Vagina (tissue), 2 donors: ENCODE results near the gene CCDC102A.

ENCODE experiments used
- POLR2A ChIP-seq, 2 donors: fragments of 450-650 bp; IDR thresholded peaks; one replicate each; pipeline ENCODE4 v1.6.1; 2017; ENCODE audit warnings: antibody characterized with exemption in 2 of 2, mild to moderate bottlenecking in 2 of 2, moderate library complexity in 2 of 2
- POLR2AphosphoS5 ChIP-seq, 2 donors: sonication (generic); formaldehyde crosslinking; IDR thresholded peaks; one replicate each; pipeline ENCODE4 v1.9.0; 2017; ENCODE audit warnings: antibody characterized with exemption in 2 of 2, mild to moderate bottlenecking in 2 of 2, low read depth in 1 of 2; ENCODE audit not compliant: insufficient read depth in 1 of 2
- TF ChIP-seq, protein P1 (sequence below), 3 experiments: fragments of 450-650 bp in 2 of 3; fragments of 200-600 bp in 1 of 3; sonication (generic) in 1 of 3; IDR thresholded peaks; one replicate each; pipeline ENCODE4 v1.5.1; 2017 to 2019; ENCODE audit warnings: antibody characterized with exemption in 3 of 3, mild to moderate bottlenecking in 2 of 3, moderate library complexity in 2 of 3

DNA sequence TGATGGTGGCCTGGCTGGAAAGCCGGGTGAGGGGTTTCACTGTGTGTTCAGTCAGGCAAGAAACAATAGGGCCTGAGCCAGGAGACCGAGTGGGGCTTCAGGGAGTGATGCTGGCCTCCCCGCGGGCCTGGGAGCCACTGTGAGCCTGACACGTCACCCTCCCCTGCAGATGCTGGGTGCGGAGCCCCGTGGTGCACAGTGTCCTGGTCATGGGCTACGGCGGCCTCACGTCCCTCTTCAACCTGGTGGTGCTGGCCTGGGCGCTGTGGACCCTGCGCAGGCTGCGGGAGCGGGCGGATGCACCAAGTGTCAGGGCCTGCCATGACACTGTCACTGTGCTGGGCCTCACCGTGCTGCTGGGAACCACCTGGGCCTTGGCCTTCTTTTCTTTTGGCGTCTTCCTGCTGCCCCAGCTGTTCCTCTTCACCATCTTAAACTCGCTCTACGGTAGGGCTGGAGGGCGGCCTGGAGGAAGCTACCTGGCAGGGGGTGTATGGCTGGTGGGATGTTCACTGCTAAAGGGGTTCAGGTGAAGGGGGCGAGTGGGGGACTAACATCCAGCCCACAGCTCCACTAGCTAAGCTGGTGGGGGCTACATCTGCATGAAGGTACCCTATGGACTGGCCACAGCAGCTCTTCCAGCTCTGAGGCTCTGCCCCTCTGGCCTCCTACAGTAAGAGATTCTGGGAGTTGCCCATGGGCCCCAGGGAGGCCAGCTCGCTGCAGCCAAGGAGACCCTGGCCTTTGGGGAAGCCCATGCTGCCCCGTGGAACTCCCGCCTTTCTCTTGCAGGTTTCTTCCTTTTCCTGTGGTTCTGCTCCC, 38.5 kb upstream of the CCDC102A start:
- TF ChIP-seq POLR2AphosphoS5 (IDR thresholded peaks at IDR 0.05; ENCODE audit: insufficient read depth in 1 of 2, low read depth in 1 of 2) (no peak), POLR2A (IDR thresholded peaks at IDR 0.05) (no peak)
- TF ChIP-seq, protein P1, sequence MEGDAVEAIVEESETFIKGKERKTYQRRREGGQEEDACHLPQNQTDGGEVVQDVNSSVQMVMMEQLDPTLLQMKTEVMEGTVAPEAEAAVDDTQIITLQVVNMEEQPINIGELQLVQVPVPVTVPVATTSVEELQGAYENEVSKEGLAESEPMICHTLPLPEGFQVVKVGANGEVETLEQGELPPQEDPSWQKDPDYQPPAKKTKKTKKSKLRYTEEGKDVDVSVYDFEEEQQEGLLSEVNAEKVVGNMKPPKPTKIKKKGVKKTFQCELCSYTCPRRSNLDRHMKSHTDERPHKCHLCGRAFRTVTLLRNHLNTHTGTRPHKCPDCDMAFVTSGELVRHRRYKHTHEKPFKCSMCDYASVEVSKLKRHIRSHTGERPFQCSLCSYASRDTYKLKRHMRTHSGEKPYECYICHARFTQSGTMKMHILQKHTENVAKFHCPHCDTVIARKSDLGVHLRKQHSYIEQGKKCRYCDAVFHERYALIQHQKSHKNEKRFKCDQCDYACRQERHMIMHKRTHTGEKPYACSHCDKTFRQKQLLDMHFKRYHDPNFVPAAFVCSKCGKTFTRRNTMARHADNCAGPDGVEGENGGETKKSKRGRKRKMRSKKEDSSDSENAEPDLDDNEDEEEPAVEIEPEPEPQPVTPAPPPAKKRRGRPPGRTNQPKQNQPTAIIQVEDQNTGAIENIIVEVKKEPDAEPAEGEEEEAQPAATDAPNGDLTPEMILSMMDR (IDR thresholded peaks at IDR 0.05): no peak
